Right cardiac atrium (tissue), 5 donors: Measurements from ENCODE around the gene ANKMY1. TPM values are rescaled to one million over a fixed set of nuclear protein-coding genes. Genes with fewer than 3 reads are reported as not detected.
A peak's percentile ranks its signal among the peaks of the same experiment; 100 is the strongest.

Experiments used
- ATAC-seq, 2 donors: fragments of 200-7000 bp; cut with Tn5 transposase; one replicate each; pipeline versions ENCODE4 v1.8.0 to v1.9.1; 2020; ENCODE audit warnings: moderate library complexity in 2 of 2, mild to moderate bottlenecking in 1 of 2
- DNase-seq, 3 donors: peaks; one replicate each; pipeline ENCODE4 v3.0.0-alpha.2; 2020
- H3K27ac ChIP-seq: one replicate; pipeline ENCODE4 v1.5.1; 2013; ENCODE audit warnings: mild to moderate bottlenecking, low read length, control low read depth, moderate library complexity
- H3K27me3 ChIP-seq: one replicate; pipeline ENCODE4 v1.6.1; 2013; ENCODE audit not compliant: control insufficient read depth, insufficient read depth
- H3K4me1 ChIP-seq: one replicate; pipeline ENCODE4 v1.6.1; 2013; ENCODE audit warnings: low read length; ENCODE audit not compliant: control insufficient read depth, insufficient read depth
- H3K4me3 ChIP-seq: one replicate; pipeline ENCODE4 v1.5.1; 2013; ENCODE audit warnings: low read length, control low read depth
- H3K9me3 ChIP-seq: one replicate; pipeline ENCODE4 v1.6.1; 2013; ENCODE audit warnings: low read length; ENCODE audit not compliant: control insufficient read depth
- WGBS: extraction: QIAGEN DNeasy Blood & Tissue Kit; methylation state at CpG from one replicate; pipeline ENCODE4 v1.1.7; 2013; 5-methylcytosine and 5-hydroxymethylcytosine counted together
- intact Hi-C, 4 donors: fragments of 100-400 bp; cut with DNase I; formaldehyde crosslinking; loops; one replicate each; pipeline versions ENCODE4 v1.11.0 to v1.14.0; 2022 to 2023
- polyA plus RNA-seq: library from polyadenylated mRNA; stranded (reverse); fragments of 200-250 nt; gene quantifications from one replicate; pipeline ENCODE4 v1.2.3, GENCODE V29; 2013
- total RNA-seq, 4 donors: library from RNA; stranded (reverse); fragmentation: NEBNext Ultra II Directional; extraction: Animal tissue kit (Norgen Biotek cat#: 25700); gene quantifications; one replicate each; pipeline ENCODE4 v1.2.1, GENCODE V29; 2021
- donor health status: healthy with polysubstance abuse.
- donor health status: DM: no; HTN: yes; CAD: no.
- donor health status: DM: no; HTN: no; CAD: no.
- donor health status: DM: no; HTN: yes; CAD: no; lungs with severe emphysema.
- donor health status: DM: yes; HTN: yes; CAD: no.

Gene ANKMY1
- total and polyA plus RNA-seq, 5 donors, result 3.5 to 8.0 (median 7.6) TPM

- ATAC-seq, result peak in 1 of 2 donors; percentile 10
- DNase-seq, result peak; percentile 14 to 67 (median 51)
- WGBS, result 89% methylated on average over 9 of the region's 9 CpGs
- Histone ChIP-seq H3K27me3 (no peaks in the 10 kb centered on the region), H3K9me3 (no peaks in the 10 kb centered on the region), H3K4me1 (peaks cover 5% of the 10 kb centered on the region), H3K4me3 (no peak overlapping the region), H3K27ac (no peak overlapping the region)
- intact Hi-C loops, result no loop called here
These were observed 20.3 kb upstream of the ANKMY1 start for GRCh38 chr2:240578110-240578450.

- H3K4me1 ChIP-seq, result peaks cover 5% of the 10 kb centered on the region
- DNase-seq (peak; percentile 11 to 55 (median 44)), ATAC-seq (no peak)
- no peak overlapping the region for H3K27ac ChIP-seq
- H3K9me3 ChIP-seq, result no peaks in the 10 kb centered on the region
- 88% methylated on average over 26 of the region's 26 CpGs for WGBS
- no peak overlapping the region for H3K4me3 ChIP-seq
- no peaks in the 10 kb centered on the region for H3K27me3 ChIP-seq
- intact Hi-C loops, result no loop called here
These were observed 19.7 kb upstream of the ANKMY1 start for GRCh38 chr2:240577281-240578109.

DNA sequence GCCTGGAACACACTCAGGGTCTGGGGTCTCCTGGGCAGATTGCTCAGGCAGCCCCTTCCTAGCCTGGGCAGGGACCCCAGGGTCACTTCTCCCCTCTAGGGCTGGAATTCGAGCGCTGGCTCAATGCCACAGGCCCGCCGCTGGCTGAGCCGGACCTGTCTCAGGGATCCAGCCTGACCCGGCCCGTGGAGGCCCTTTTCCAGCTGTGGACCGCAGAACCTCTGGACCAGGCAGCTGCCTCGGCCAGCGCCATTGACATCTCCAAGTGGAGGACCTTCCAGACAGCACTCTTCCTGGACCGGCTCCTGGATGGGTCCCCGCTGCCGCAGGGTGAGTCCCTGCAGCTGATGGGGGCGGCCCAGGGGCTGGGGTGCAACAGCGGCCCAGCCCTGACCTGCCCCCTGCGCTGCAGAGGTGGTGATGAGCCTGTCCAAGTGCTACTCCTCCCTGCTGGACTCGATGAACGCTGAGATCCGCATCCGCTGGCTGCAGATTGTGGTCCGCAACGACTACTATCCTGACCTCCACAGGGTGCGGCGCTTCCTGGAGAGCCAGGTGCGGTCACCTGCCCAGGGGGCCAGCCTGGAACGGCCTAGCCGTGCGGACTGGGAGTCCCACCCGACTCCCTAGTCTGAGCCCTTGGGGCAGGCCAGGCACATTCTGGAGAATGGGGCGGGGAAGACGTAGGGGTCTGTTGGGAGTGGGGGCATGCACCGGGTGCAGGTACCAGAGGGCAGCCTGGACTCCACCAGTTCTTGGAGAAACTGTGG, 18.8 kb upstream of the ANKMY1 start:
- H3K27ac ChIP-seq, result no peak overlapping the region
- ATAC-seq, result no peak
- H3K4me1 ChIP-seq, result peaks cover 5% of the 10 kb centered on the region
- intact Hi-C loops, result no loop called here
- peak; percentile 16 to 65 (median 45) for DNase-seq
- no peak overlapping the region for H3K4me3 ChIP-seq
- H3K9me3 ChIP-seq, result no peaks in the 10 kb centered on the region
- no peaks in the 10 kb centered on the region for H3K27me3 ChIP-seq
- WGBS, result 90% methylated on average over 32 of the region's 32 CpGs

- peaks cover 5% of the 10 kb centered on the region for H3K4me1 ChIP-seq
- no peaks in the 10 kb centered on the region for H3K27me3 ChIP-seq
- intact Hi-C loops, result no loop called here
- DNase-seq (peak in 1 of 3 donors; percentile 26), ATAC-seq (no peak)
- H3K4me3 ChIP-seq, result no peak overlapping the region
- no peaks in the 10 kb centered on the region for H3K9me3 ChIP-seq
- WGBS, result 75% methylated on average over 6 of the region's 6 CpGs
- H3K27ac ChIP-seq, result no peak overlapping the region
These were observed 18.2 kb upstream of the ANKMY1 start for GRCh38 chr2:240576036-240576435.

- Histone ChIP-seq H3K27ac (no peak overlapping the region), H3K4me1 (peaks cover 3% of the 10 kb centered on the region), H3K4me3 (no peak overlapping the region), H3K27me3 (no peaks in the 10 kb centered on the region), H3K9me3 (no peaks in the 10 kb centered on the region)
- ATAC-seq (no peak), DNase-seq (peak; percentile 10 to 57 (median 33))
- intact Hi-C loops, result no loop called here
- WGBS, result 84% methylated on average over 23 of the region's 23 CpGs
These were observed 17.5 kb upstream of the ANKMY1 start for GRCh38 chr2:240575101-240575965.

GRCh38 chr2:240574386-240575100, 16.8 kb upstream of the ANKMY1 start:
- whole genome bisulfite sequencing, result 87% methylated on average over 21 of the region's 21 CpGs

GRCh38 chr2:240573516-240574385, 16.0 kb upstream of the ANKMY1 start:
- Histone ChIP-seq H3K27me3 (no peaks in the 10 kb centered on the region), H3K9me3 (no peaks in the 10 kb centered on the region), H3K27ac (no peak overlapping the region), H3K4me1 (peaks cover 4% of the 10 kb centered on the region), H3K4me3 (no peak overlapping the region)
- DNase-seq (peak; percentile 11 to 56 (median 44)), ATAC-seq (no peak)
- 87% methylated on average over 37 of the region's 37 CpGs for WGBS
- intact Hi-C loops, result no loop called here

More at GRCh38 chr2:240574386-240575100, 16.8 kb upstream of the ANKMY1 start:
- peaks cover 2% of the 10 kb centered on the region for H3K4me1 ChIP-seq
- DNase-seq, result peak; percentile 14 to 60 (median 54)
- H3K27me3 ChIP-seq, result no peaks in the 10 kb centered on the region
- no peaks in the 10 kb centered on the region for H3K9me3 ChIP-seq
- no peak for ATAC-seq
- H3K4me3 ChIP-seq, result no peak overlapping the region
- no peak overlapping the region for H3K27ac ChIP-seq
- intact Hi-C loops, result no loop called here

- ATAC-seq (no peak), DNase-seq (peak in 2 of 3 donors; percentile 53 to 62)
- no peak overlapping the region for H3K4me3 ChIP-seq
- intact Hi-C loops, result no loop called here
- no peak overlapping the region for H3K27ac ChIP-seq
- 91% methylated on average over 20 of the region's 20 CpGs for WGBS
- peaks cover 4% of the 10 kb centered on the region for H3K4me1 ChIP-seq
- no peaks in the 10 kb centered on the region for H3K9me3 ChIP-seq
- H3K27me3 ChIP-seq, result no peaks in the 10 kb centered on the region
These were observed 15.3 kb upstream of the ANKMY1 start for GRCh38 chr2:240573071-240573515.

GRCh38 chr2:240572141-240573031, 14.6 kb upstream of the ANKMY1 start:
- 87% methylated on average over 30 of the region's 30 CpGs for WGBS
- H3K4me3 ChIP-seq, result no peak overlapping the region
- intact Hi-C loops, result no loop called here
- ATAC-seq (no peak), DNase-seq (peak; percentile 12 to 60 (median 51))
- no peaks in the 10 kb centered on the region for H3K27me3 ChIP-seq
- H3K9me3 ChIP-seq, result no peaks in the 10 kb centered on the region
- H3K27ac ChIP-seq, result no peak overlapping the region
- H3K4me1 ChIP-seq, result peaks cover 6% of the 10 kb centered on the region
